Measurements from ENCODE around the gene KRTAP9-9.
"Not testable (repeated sequence)": the region's sequence is repeated elsewhere in the genome, so short reads cannot be mapped to it uniquely, and the experiment has no call there.

Gene KRTAP9-9

GRCh38 chr17:41267711-41268110, 12.5 kb downstream of the KRTAP9-9 start:
- no peaks in the 10 kb centered on the region for H3K27me3 ChIP-seq
- DNase-seq = no peak
- H3K9me3 ChIP-seq = no peaks in the 10 kb centered on the region
- H3K4me1 ChIP-seq = no peaks in the 10 kb centered on the region
- no peaks in the 10 kb centered on the region for H3K36me3 ChIP-seq
- no peak overlapping the region for H3K4me3 ChIP-seq
- no peak for TF ChIP-seq CTCF (IDR thresholded peaks at IDR 0.05)
- intact Hi-C loops (cut with DNase I; ENCODE audit: low total_unique reads) = no loop called here
- no peak overlapping the region for H3K27ac ChIP-seq

GRCh38 chr17:41271323-41271722, 16.1 kb downstream of the KRTAP9-9 start:
- DNase-seq; H3K36me3 ChIP-seq; H3K27me3 ChIP-seq; intact Hi-C loops (cut with DNase I; ENCODE audit: low total_unique reads); H3K9me3 ChIP-seq; H3K27ac ChIP-seq; H3K4me1 ChIP-seq; H3K4me3 ChIP-seq: not testable (repeated sequence)

- Histone ChIP-seq H3K4me3 (no peak overlapping the region), H3K4me1 (no peaks in the 10 kb centered on the region), H3K9me3 (no peaks in the 10 kb centered on the region), H3K27ac (no peak overlapping the region), H3K27me3 (no peaks in the 10 kb centered on the region), H3K36me3 (no peaks in the 10 kb centered on the region)
- intact Hi-C loops (cut with DNase I; ENCODE audit: low total_unique reads) = no loop called here
- DNase-seq = no peak
- TF ChIP-seq CTCF (IDR thresholded peaks at IDR 0.05) = no peak
Observed at GRCh38 chr17:41271858-41272257, 16.7 kb downstream of the KRTAP9-9 start.

DNA sequence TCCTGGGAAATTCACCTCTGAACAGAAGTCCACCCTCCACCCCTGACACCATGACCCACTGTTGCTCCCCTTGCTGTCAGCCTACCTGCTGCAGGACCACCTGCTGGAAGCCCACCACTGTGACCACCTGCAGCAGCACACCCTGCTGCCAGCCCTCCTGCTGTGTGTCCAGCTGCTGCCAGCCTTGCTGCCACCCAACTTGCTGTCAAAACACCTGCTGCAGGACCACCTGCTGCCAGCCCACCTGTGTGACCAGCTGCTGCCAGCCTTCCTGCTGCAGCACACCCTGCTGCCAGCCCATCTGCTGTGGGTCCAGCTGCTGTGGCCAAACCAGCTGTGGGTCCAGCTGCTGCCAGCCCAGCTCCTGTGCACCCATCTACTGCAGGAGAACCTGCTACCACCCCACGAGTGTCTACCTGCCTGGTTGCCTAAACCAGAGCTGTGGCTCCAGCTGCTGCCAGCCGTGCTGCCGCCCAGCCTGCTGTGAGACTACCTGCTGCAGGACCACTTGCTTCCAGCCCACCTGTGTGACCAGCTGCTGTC, 20.5 kb downstream of the KRTAP9-9 start, which contains the start of gene KRTAP9-7:
TSS of gene KRTAP9-7 (plus strand) at position 51 of the 543 bp plus-strand sequence. CDS start at position 51, 0 bp downstream.
- H3K9me3 ChIP-seq; intact Hi-C loops (cut with DNase I; ENCODE audit: low total_unique reads); H3K4me3 ChIP-seq; H3K4me1 ChIP-seq; H3K36me3 ChIP-seq; H3K27me3 ChIP-seq; H3K27ac ChIP-seq; DNase-seq: not testable (repeated sequence)

GRCh38 chr17:41278176-41278955, 23.2 kb downstream of the KRTAP9-9 start:
- DNase-seq = no peak
- Histone ChIP-seq H3K4me1 (no peaks in the 10 kb centered on the region), H3K4me3 (no peak overlapping the region), H3K27me3 (peaks cover 0 to 3% of the 10 kb centered on the region in 2 donors), H3K27ac (no peak overlapping the region), H3K36me3 (no peaks in the 10 kb centered on the region), H3K9me3 (no peaks in the 10 kb centered on the region)
- no peak for TF ChIP-seq CTCF (IDR thresholded peaks at IDR 0.05)
- intact Hi-C loops (cut with DNase I; ENCODE audit: low total_unique reads) = no loop called here

DNA sequence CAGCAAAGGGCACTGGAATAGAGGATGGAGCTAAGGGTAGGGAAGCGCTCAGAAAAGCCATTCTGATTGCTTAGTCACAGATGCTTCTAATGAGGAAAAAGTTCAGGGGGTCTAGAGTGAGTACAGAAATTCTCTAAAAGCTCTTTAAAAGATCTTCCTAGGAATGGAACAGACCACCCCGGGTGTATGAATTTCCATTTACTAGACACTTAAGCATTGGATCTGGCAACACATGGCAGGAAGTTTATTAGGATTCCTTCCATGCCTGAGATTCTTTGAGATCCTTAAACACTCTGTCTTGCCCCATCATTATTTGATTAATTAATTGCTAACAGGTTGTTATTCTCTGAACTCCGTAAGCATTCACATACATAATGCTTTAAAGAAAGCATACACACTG, 28.9 kb downstream of the KRTAP9-9 start:
- H3K36me3 ChIP-seq = no peaks in the 10 kb centered on the region
- H3K4me1 ChIP-seq = no peaks in the 10 kb centered on the region
- H3K4me3 ChIP-seq = no peak overlapping the region
- peaks cover 0 to 3% of the 10 kb centered on the region in 2 donors for H3K27me3 ChIP-seq
- intact Hi-C loops (cut with DNase I; ENCODE audit: low total_unique reads) = no loop called here
- DNase-seq = no peak
- TF ChIP-seq CTCF (IDR thresholded peaks at IDR 0.05) = no peak
- no peak overlapping the region for H3K27ac ChIP-seq
- no peaks in the 10 kb centered on the region for H3K9me3 ChIP-seq
